ENCODE data around the gene BCL2. TPM values are rescaled to one million over a fixed set of nuclear protein-coding genes. Genes with fewer than 3 reads are reported as not detected.

BCL2 gene
- total RNA-seq, 1 experiment from 2014 or later: 2.5 TPM

DNA sequence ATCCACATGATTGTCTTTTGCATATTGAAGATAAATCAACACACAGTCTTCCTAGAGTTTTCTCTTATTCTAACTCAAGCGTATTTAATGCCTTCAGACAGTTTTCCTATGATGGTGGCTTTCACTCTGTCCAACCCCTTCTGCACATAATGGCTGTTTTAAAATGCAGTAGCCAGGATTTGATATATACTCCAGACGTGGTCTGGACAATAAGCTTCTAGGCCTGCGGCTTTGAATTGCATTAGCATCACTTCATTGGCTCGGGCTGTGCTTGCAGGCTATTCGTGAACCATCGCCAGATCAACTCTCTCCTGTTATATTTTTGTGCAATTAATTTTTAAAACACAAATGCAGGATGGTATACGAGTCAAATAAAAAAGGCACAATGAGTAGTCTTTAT, 235.3 kb downstream of the BCL2 start:
- DNase-seq (ENCODE audit: low read depth, low spot score): no peak
- BruUV-seq (replicated peaks): no TSS peak
- CTCF ChIA-PET: no interaction called here
- RAD21 ChIA-PET (ENCODE audit: low non-redundant PET in 1 of 2, low total read pairs in 2 of 2, uncharacterized antibody in 2 of 2, unreplicated experiment in 2 of 2): no interaction called here
- no peaks in the 10 kb centered on the region for H3K27me3 ChIP-seq (ENCODE audit: insufficient read depth, low read length)
- no peak overlapping the region for H3K9ac ChIP-seq (ENCODE audit: low read length)
- intact Hi-C loops (cut with micrococcal nuclease): no loop called here
- no peaks in the 10 kb centered on the region for H3K4me1 ChIP-seq (ENCODE audit: control insufficient read depth in 1 of 2, insufficient read depth in 2 of 2, low read length in 2 of 2)
- H3K27ac ChIP-seq (ENCODE audit: low read depth, low read length): no peak overlapping the region
- H3K79me2 ChIP-seq (ENCODE audit: insufficient read depth, low read length): no peaks in the 10 kb centered on the region
- H3K4me2 ChIP-seq (ENCODE audit: low read length): no peak overlapping the region
- TF ChIP-seq EZH2 (IDR thresholded peaks at IDR 0.05): no peak
- TF ChIP-seq, protein P1, sequence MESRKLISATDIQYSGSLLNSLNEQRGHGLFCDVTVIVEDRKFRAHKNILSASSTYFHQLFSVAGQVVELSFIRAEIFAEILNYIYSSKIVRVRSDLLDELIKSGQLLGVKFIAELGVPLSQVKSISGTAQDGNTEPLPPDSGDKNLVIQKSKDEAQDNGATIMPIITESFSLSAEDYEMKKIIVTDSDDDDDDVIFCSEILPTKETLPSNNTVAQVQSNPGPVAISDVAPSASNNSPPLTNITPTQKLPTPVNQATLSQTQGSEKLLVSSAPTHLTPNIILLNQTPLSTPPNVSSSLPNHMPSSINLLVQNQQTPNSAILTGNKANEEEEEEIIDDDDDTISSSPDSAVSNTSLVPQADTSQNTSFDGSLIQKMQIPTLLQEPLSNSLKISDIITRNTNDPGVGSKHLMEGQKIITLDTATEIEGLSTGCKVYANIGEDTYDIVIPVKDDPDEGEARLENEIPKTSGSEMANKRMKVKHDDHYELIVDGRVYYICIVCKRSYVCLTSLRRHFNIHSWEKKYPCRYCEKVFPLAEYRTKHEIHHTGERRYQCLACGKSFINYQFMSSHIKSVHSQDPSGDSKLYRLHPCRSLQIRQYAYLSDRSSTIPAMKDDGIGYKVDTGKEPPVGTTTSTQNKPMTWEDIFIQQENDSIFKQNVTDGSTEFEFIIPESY (IDR thresholded peaks at IDR 0.05; ENCODE audit: extremely low read depth, insufficient replicate concordance, low read length): no peak
- no peak for TF ChIP-seq ZFX (IDR thresholded peaks at IDR 0.05)
- no peak for TF ChIP-seq POLR2AphosphoS5 (IDR thresholded peaks at IDR 0.05; ENCODE audit: low read depth, low read length)
- no peak for TF ChIP-seq CBX3 (IDR thresholded peaks at IDR 0.05; ENCODE audit: low read depth)
- TF ChIP-seq FOSL1 (IDR thresholded peaks at IDR 0.05; ENCODE audit: low read depth): no peak
- TF ChIP-seq ZNF274 (IDR thresholded peaks at IDR 0.05; ENCODE audit: low read depth, low read length): no peak
- ATAC-seq: no peak
- no peaks in the 10 kb centered on the region for H4K20me1 ChIP-seq (ENCODE audit: insufficient read depth)
- H3K4me3 ChIP-seq (replicated peaks in 1 of 2; ENCODE audit: low read depth in 1 of 2, low read length in 2 of 2): no peak overlapping the region
- no peak overlapping the region for H2AFZ ChIP-seq (ENCODE audit: low read depth, low read length, poor library complexity, severe bottlenecking)
- POLR2A ChIA-PET: no interaction called here
- peaks cover 0 to 3% of the 10 kb centered on the region in 2 experiments; a peak in 1 of 4 replicates for H3K9me3 ChIP-seq (ENCODE audit: control insufficient read depth in 1 of 2, insufficient read depth in 1 of 2, low read depth in 1 of 2, low read length in 2 of 2)
- H3K9me2 ChIP-seq (ENCODE audit: insufficient read depth): no peaks in the 10 kb centered on the region
- no peaks in the 10 kb centered on the region for H3K36me3 ChIP-seq (ENCODE audit: control insufficient read depth in 1 of 2, insufficient read depth in 2 of 2, low read length in 2 of 2)

DNA sequence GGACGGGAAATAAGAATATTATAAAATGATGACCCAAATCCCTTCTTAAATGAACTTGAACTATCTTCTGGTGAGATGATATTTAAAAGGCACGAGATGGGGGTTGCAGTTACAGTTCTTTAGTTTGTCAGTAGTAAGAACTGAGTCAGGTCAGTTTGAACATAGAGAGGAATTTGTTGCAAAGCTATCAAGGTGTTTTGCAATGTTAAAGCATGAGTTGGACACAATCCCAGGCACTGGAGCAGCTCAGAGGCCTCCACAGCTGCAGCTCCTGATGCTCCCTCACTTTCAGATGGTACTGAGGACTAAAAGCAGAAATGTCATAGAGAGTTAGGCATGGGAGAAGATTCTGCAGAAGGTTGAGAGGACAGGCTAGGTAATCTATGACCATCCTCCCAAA, 236.0 kb downstream of the BCL2 start:
- peaks cover 0 to 3% of the 10 kb centered on the region in 2 experiments; a peak in 1 of 4 replicates for H3K9me3 ChIP-seq (ENCODE audit: control insufficient read depth in 1 of 2, insufficient read depth in 1 of 2, low read depth in 1 of 2, low read length in 2 of 2)
- no peak overlapping the region for H3K4me2 ChIP-seq (ENCODE audit: low read length)
- no TSS peak for BruUV-seq (replicated peaks)
- no peaks in the 10 kb centered on the region for H3K27me3 ChIP-seq (ENCODE audit: insufficient read depth, low read length)
- no peaks in the 10 kb centered on the region for H3K4me1 ChIP-seq (ENCODE audit: control insufficient read depth in 1 of 2, insufficient read depth in 2 of 2, low read length in 2 of 2)
- no peaks in the 10 kb centered on the region for H3K79me2 ChIP-seq (ENCODE audit: insufficient read depth, low read length)
- ATAC-seq (no peak), DNase-seq (ENCODE audit: low read depth, low spot score) (no peak)
- no peak overlapping the region for H2AFZ ChIP-seq (ENCODE audit: low read depth, low read length, poor library complexity, severe bottlenecking)
- RAD21 ChIA-PET (ENCODE audit: low non-redundant PET in 1 of 2, low total read pairs in 2 of 2, uncharacterized antibody in 2 of 2, unreplicated experiment in 2 of 2): no interaction called here
- H3K27ac ChIP-seq (ENCODE audit: low read depth, low read length): no peak overlapping the region
- TF ChIP-seq CBX3 (IDR thresholded peaks at IDR 0.05; ENCODE audit: low read depth) (no peak), POLR2A (IDR thresholded peaks at IDR 0.05; ENCODE audit: borderline replicate concordance, extremely low read depth, insufficient read depth, insufficient read length) (no peak), EZH2phosphoT487 (IDR thresholded peaks at IDR 0.05; ENCODE audit: borderline replicate concordance) (no peak), YY1 (IDR thresholded peaks at IDR 0.05; ENCODE audit: extremely low read depth, insufficient replicate concordance, low read depth, low read length) (no peak), EZH2 (IDR thresholded peaks at IDR 0.05) (no peak), CEBPB (IDR thresholded peaks at IDR 0.05; ENCODE audit: low read depth) (no peak), SP1 (IDR thresholded peaks at IDR 0.05; ENCODE audit: low read depth) (no peak), ELF1 (IDR thresholded peaks at IDR 0.05; ENCODE audit: borderline replicate concordance, low read depth) (no peak), FOSL1 (IDR thresholded peaks at IDR 0.05; ENCODE audit: low read depth) (no peak)
- TF ChIP-seq, protein P2, sequence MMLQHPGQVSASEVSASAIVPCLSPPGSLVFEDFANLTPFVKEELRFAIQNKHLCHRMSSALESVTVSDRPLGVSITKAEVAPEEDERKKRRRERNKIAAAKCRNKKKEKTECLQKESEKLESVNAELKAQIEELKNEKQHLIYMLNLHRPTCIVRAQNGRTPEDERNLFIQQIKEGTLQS (IDR thresholded peaks at IDR 0.05): no peak
- TF ChIP-seq, protein P3, sequence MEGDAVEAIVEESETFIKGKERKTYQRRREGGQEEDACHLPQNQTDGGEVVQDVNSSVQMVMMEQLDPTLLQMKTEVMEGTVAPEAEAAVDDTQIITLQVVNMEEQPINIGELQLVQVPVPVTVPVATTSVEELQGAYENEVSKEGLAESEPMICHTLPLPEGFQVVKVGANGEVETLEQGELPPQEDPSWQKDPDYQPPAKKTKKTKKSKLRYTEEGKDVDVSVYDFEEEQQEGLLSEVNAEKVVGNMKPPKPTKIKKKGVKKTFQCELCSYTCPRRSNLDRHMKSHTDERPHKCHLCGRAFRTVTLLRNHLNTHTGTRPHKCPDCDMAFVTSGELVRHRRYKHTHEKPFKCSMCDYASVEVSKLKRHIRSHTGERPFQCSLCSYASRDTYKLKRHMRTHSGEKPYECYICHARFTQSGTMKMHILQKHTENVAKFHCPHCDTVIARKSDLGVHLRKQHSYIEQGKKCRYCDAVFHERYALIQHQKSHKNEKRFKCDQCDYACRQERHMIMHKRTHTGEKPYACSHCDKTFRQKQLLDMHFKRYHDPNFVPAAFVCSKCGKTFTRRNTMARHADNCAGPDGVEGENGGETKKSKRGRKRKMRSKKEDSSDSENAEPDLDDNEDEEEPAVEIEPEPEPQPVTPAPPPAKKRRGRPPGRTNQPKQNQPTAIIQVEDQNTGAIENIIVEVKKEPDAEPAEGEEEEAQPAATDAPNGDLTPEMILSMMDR (IDR thresholded peaks at IDR 0.05 in 2 of 3, conservative IDR thresholded peaks at IDR 0.05 in 1 of 3; ENCODE audit: borderline replicate concordance in 1 of 3, insufficient read depth in 1 of 3, low read depth in 2 of 3, low read length in 2 of 3): no peak
- no peaks in the 10 kb centered on the region for H3K9me2 ChIP-seq (ENCODE audit: insufficient read depth)
- H3K4me3 ChIP-seq (replicated peaks in 1 of 2; ENCODE audit: low read depth in 1 of 2, low read length in 2 of 2): no peak overlapping the region
- H3K9ac ChIP-seq (ENCODE audit: low read length): no peak overlapping the region
- H3K36me3 ChIP-seq (ENCODE audit: control insufficient read depth in 1 of 2, insufficient read depth in 2 of 2, low read length in 2 of 2): no peaks in the 10 kb centered on the region
- CTCF ChIA-PET: no interaction called here
- POLR2A ChIA-PET: no interaction called here
- intact Hi-C loops (cut with micrococcal nuclease): no loop called here
- H4K20me1 ChIP-seq (ENCODE audit: insufficient read depth): no peaks in the 10 kb centered on the region
